ENCODE measurements around the gene MYRFL. TPM values are rescaled to one million over a fixed set of nuclear protein-coding genes. Genes with fewer than 3 reads are reported as not detected.

MYRFL gene
- total RNA-seq, 1 experiment from 2014 or later: 0.16 TPM

- no peaks in the 10 kb centered on the region for H3K4me1 Mint-ChIP-seq (ENCODE audit: low read depth, unreplicated experiment)
- H3K9me3 ChIP-seq: no peaks in the 10 kb centered on the region
- no TSS peak for BruUV-seq (replicated peaks)
- H3K27me3 ChIP-seq (replicated peaks; ENCODE audit: control insufficient read depth, insufficient read depth, low read length): no peaks in the 10 kb centered on the region
- no peak overlapping the region for H3K27ac Mint-ChIP-seq (ENCODE audit: unreplicated experiment)
- no peaks in the 10 kb centered on the region for H3K4me1 ChIP-seq
- POLR2A ChIA-PET: no interaction called here
- TF ChIP-seq CTCF (IDR thresholded peaks at IDR 0.05; ENCODE audit: insufficient read depth in 1 of 2, low read depth in 1 of 2, low read length in 1 of 2, severe bottlenecking in 1 of 2, unreplicated experiment in 1 of 2): no peak
- H3K4me3 Mint-ChIP-seq (ENCODE audit: unreplicated experiment): no peak overlapping the region
- H3K36me3 ChIP-seq (ENCODE audit: control insufficient read depth, insufficient read depth, low read length): no peaks in the 10 kb centered on the region
- intact Hi-C loops (cut with micrococcal nuclease; ENCODE audit: unreplicated experiment): no loop called here
- CTCF ChIA-PET: no interaction called here
- no peak for DNase-seq
- no peaks in the 10 kb centered on the region for H3K9me3 Mint-ChIP-seq (ENCODE audit: unreplicated experiment)
- H3K36me3 Mint-ChIP-seq (ENCODE audit: insufficient read depth, unreplicated experiment): no peaks in the 10 kb centered on the region
- H3K4me3 ChIP-seq (ENCODE audit: low read depth, low read length): no peak overlapping the region
- peaks cover 3% of the 10 kb centered on the region for H3K27me3 Mint-ChIP-seq (ENCODE audit: insufficient read depth, unreplicated experiment)
These were observed 174.5 kb downstream of the MYRFL start for GRCh38 chr12:69999561-69999960.

- no peak for DNase-seq
- H3K4me3 Mint-ChIP-seq (ENCODE audit: unreplicated experiment): no peak overlapping the region
- Histone ChIP-seq H3K4me3 (ENCODE audit: low read depth, low read length) (no peak overlapping the region), H3K4me1 (no peaks in the 10 kb centered on the region), H3K36me3 (ENCODE audit: control insufficient read depth, insufficient read depth, low read length) (no peaks in the 10 kb centered on the region), H3K9me3 (no peaks in the 10 kb centered on the region), H3K27me3 (replicated peaks; ENCODE audit: control insufficient read depth, insufficient read depth, low read length) (no peaks in the 10 kb centered on the region)
- no TSS peak for BruUV-seq (replicated peaks)
- ChIA-PET CTCF (no interaction called here), POLR2A (no interaction called here)
- no peaks in the 10 kb centered on the region for H3K36me3 Mint-ChIP-seq (ENCODE audit: insufficient read depth, unreplicated experiment)
- no peak for TF ChIP-seq CTCF (IDR thresholded peaks at IDR 0.05; ENCODE audit: insufficient read depth in 1 of 2, low read depth in 1 of 2, low read length in 1 of 2, severe bottlenecking in 1 of 2, unreplicated experiment in 1 of 2)
- no peaks in the 10 kb centered on the region for H3K9me3 Mint-ChIP-seq (ENCODE audit: unreplicated experiment)
- no peaks in the 10 kb centered on the region for H3K4me1 Mint-ChIP-seq (ENCODE audit: low read depth, unreplicated experiment)
- H3K27me3 Mint-ChIP-seq (ENCODE audit: insufficient read depth, unreplicated experiment): peaks cover 3% of the 10 kb centered on the region
- no peak overlapping the region for H3K27ac Mint-ChIP-seq (ENCODE audit: unreplicated experiment)
- intact Hi-C loops (cut with micrococcal nuclease; ENCODE audit: unreplicated experiment): no loop called here
These were observed 177.3 kb downstream of the MYRFL start for GRCh38 chr12:70002097-70002911.

- intact Hi-C loops (cut with micrococcal nuclease; ENCODE audit: unreplicated experiment): no loop called here
These were observed 177.9 kb downstream of the MYRFL start for GRCh38 chr12:70002912-70003255.

More at GRCh38 chr12:70002912-70003255, 177.9 kb downstream of the MYRFL start:
- H3K9me3 ChIP-seq: peaks cover under 1% of the 10 kb centered on the region; the same call in 1 of the 2 replicates
- H3K9me3 Mint-ChIP-seq (ENCODE audit: unreplicated experiment): no peaks in the 10 kb centered on the region
- no peaks in the 10 kb centered on the region for H3K4me1 Mint-ChIP-seq (ENCODE audit: low read depth, unreplicated experiment)
- no peaks in the 10 kb centered on the region for H3K4me1 ChIP-seq
- H3K4me3 Mint-ChIP-seq (ENCODE audit: unreplicated experiment): no peak overlapping the region
- no peaks in the 10 kb centered on the region for H3K36me3 Mint-ChIP-seq (ENCODE audit: insufficient read depth, unreplicated experiment)
- DNase-seq: no peak
- ChIA-PET POLR2A (no interaction called here), CTCF (no interaction called here)
- H3K27me3 ChIP-seq (replicated peaks; ENCODE audit: control insufficient read depth, insufficient read depth, low read length): no peaks in the 10 kb centered on the region
- no peaks in the 10 kb centered on the region for H3K36me3 ChIP-seq (ENCODE audit: control insufficient read depth, insufficient read depth, low read length)
- BruUV-seq (replicated peaks): no TSS peak
- H3K27ac Mint-ChIP-seq (ENCODE audit: unreplicated experiment): no peak overlapping the region
- no peak overlapping the region for H3K4me3 ChIP-seq (ENCODE audit: low read depth, low read length)
- H3K27me3 Mint-ChIP-seq (ENCODE audit: insufficient read depth, unreplicated experiment): peaks cover 3% of the 10 kb centered on the region
- no peak for TF ChIP-seq CTCF (IDR thresholded peaks at IDR 0.05; ENCODE audit: insufficient read depth in 1 of 2, low read depth in 1 of 2, low read length in 1 of 2, severe bottlenecking in 1 of 2, unreplicated experiment in 1 of 2)

Measured in Caco-2 (cell line).